Breast epithelium (tissue), 3 donors: ENCODE measurements around the gene PDCD2L.

Experiments used
- POLR2A ChIP-seq: fragments of 450-650 bp; IDR thresholded peaks from one replicate; pipeline ENCODE4 v1.6.1; 2016; ENCODE audit warnings: antibody characterized with exemption, mild to moderate bottlenecking, moderate library complexity
- POLR2AphosphoS5 ChIP-seq, 3 donors: sonication (generic); formaldehyde crosslinking; IDR thresholded peaks; one replicate each; pipeline ENCODE4 v1.6.1; 2017; ENCODE audit warnings: antibody characterized with exemption in 3 of 3
- TF ChIP-seq, protein P1 (sequence below), 3 donors: fragments of 450-650 bp; IDR thresholded peaks; one replicate each; pipeline ENCODE4 v1.5.1; 2016 to 2017; ENCODE audit warnings: antibody characterized with exemption in 3 of 3, mild to moderate bottlenecking in 3 of 3, moderate library complexity in 3 of 3

GRCh38 chr19:34432797-34433196 is 28.6 kb downstream of the PDCD2L start:
- TF ChIP-seq, protein P1, sequence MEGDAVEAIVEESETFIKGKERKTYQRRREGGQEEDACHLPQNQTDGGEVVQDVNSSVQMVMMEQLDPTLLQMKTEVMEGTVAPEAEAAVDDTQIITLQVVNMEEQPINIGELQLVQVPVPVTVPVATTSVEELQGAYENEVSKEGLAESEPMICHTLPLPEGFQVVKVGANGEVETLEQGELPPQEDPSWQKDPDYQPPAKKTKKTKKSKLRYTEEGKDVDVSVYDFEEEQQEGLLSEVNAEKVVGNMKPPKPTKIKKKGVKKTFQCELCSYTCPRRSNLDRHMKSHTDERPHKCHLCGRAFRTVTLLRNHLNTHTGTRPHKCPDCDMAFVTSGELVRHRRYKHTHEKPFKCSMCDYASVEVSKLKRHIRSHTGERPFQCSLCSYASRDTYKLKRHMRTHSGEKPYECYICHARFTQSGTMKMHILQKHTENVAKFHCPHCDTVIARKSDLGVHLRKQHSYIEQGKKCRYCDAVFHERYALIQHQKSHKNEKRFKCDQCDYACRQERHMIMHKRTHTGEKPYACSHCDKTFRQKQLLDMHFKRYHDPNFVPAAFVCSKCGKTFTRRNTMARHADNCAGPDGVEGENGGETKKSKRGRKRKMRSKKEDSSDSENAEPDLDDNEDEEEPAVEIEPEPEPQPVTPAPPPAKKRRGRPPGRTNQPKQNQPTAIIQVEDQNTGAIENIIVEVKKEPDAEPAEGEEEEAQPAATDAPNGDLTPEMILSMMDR (IDR thresholded peaks at IDR 0.05): no peak
- TF ChIP-seq POLR2AphosphoS5 (IDR thresholded peaks at IDR 0.05) (peak; percentile 21 to 75 (median 33)), POLR2A (no peak)
